ENCODE data around the gene MYH15. TPM values are rescaled to one million over a fixed set of nuclear protein-coding genes. Genes with fewer than 3 reads are reported as not detected.

Gene MYH15
- total and polyA plus RNA-seq, 2 of the 4 experiments (the other 2 are of a cell fraction) = 0.10 to 0.36 TPM

- no TSS peak for BruUV-seq (replicated peaks)
- no peak for DNase-seq
- H3K4me1 ChIP-seq (ENCODE audit: control insufficient read depth, insufficient read depth, low read length) = no peaks in the 10 kb centered on the region
- CTCF ChIA-PET = interaction anchor here (0.6 kb wide), 1 partner anchor 473 kb away, joined by 3 read pairs; no protein-coding TSS in a partner anchor
- no peak overlapping the region for H4K8ac ChIP-seq (ENCODE audit: low read depth in 2 of 2, low read length in 2 of 2)
- H3K9me3 ChIP-seq (ENCODE audit: control insufficient read depth, insufficient read depth, low read length) = no peaks in the 10 kb centered on the region
- intact Hi-C loops (cut with micrococcal nuclease) = loop anchor here (5.0 to 10.0 kb wide), 5 partner anchors 253 to 731 kb away; no protein-coding TSS in a partner anchor
- H3K23ac ChIP-seq (ENCODE audit: low read depth, low read length) = no peak overlapping the region
- POLR2A ChIA-PET (ENCODE audit: unreplicated experiment) = no interaction called here
- H2BK120ac ChIP-seq (ENCODE audit: low read depth, low read length) = no peak overlapping the region
- H4K5ac ChIP-seq (ENCODE audit: low read depth, low read length) = no peak overlapping the region
- no peak overlapping the region for H2BK5ac ChIP-seq (ENCODE audit: low read depth, low read length, poor library complexity, severe bottlenecking)
- no peak overlapping the region for H2BK15ac ChIP-seq (ENCODE audit: low read depth, low read length)
- no peaks in the 10 kb centered on the region for H3K36me3 ChIP-seq (ENCODE audit: control insufficient read depth, insufficient read depth, low read length)
- no peak overlapping the region for H3K14ac ChIP-seq (replicated peaks; ENCODE audit: low read depth, low read length)
- dilution Hi-C loops (cut with HindIII; ENCODE audit: low sequenced_read_pairs, unreplicated experiment) = no loop called here
- no peak overlapping the region for H2BK20ac ChIP-seq (ENCODE audit: low read depth, low read length)
- no peak overlapping the region for H2AK5ac ChIP-seq (ENCODE audit: low read depth, low read length)
- no peaks in the 10 kb centered on the region; the same call in 1 of the 2 replicates for H3K27me3 ChIP-seq (ENCODE audit: control insufficient read depth, insufficient read depth, low read length)
- H4K20me1 ChIP-seq (ENCODE audit: insufficient read depth, low read length) = no peaks in the 10 kb centered on the region
- no peak overlapping the region for H3K4me3 ChIP-seq (ENCODE audit: insufficient read depth, low read depth, low read length)
- no peak overlapping the region for H3K56ac ChIP-seq (ENCODE audit: extremely low read depth, insufficient read depth, low read length)
- TF ChIP-seq CHD1 (IDR thresholded peaks at IDR 0.05; ENCODE audit: low read depth, low read length) (no peak), MAFK (IDR thresholded peaks at IDR 0.05; ENCODE audit: low read depth, low read length) (no peak), RAD21 (IDR thresholded peaks at IDR 0.05; ENCODE audit: low read length) (no peak)
- WGBS, 2 experiments (ENCODE audit: extremely low coverage in 2 of 2, insufficient read length in 1 of 2) = no CpG with 5 or more reads among the region's 3 CpGs
- no peaks in the 10 kb centered on the region; the same call in 1 of the 2 replicates for H3K9me1 ChIP-seq (ENCODE audit: insufficient read depth, low read length)
- in situ Hi-C loops (cut with MboI; ENCODE audit: low sequenced_read_pairs) = no loop called here
- H3K18ac ChIP-seq (ENCODE audit: low read depth, low read length) = no peak overlapping the region
- H3K4me2 ChIP-seq (ENCODE audit: low read depth, low read length) = no peak overlapping the region
- H3K79me1 ChIP-seq (ENCODE audit: low read depth in 1 of 2, low read length in 2 of 2) = no peaks in the 10 kb centered on the region
- no peak overlapping the region for H3K27ac ChIP-seq (ENCODE audit: insufficient read depth, low read length)
- H2AFZ ChIP-seq (replicated peaks; ENCODE audit: low read length, poor library complexity) = no peak overlapping the region
- no peak overlapping the region for H2AK9ac ChIP-seq (replicated peaks; ENCODE audit: low read depth, low read length, poor library complexity)
- ATAC-seq (ENCODE audit: low read depth) = no peak
- no peak overlapping the region for H3K9ac ChIP-seq (ENCODE audit: low read depth, low read length)
- H3K4ac ChIP-seq (ENCODE audit: low read depth, low read length) = no peak overlapping the region
- no peak overlapping the region for H4K91ac ChIP-seq (ENCODE audit: insufficient read depth, low read depth, low read length)
Measured at GRCh38 chr3:108407886-108408285, 102.5 kb downstream of the MYH15 start.

Measured in IMR-90 (cell line).